Measurements from ENCODE around the gene CSAG1. TPM values are rescaled to one million over a fixed set of nuclear protein-coding genes. Genes with fewer than 3 reads are reported as not detected.
A peak's percentile ranks its signal among the peaks of the same experiment; 100 is the strongest.
"Not testable (repeated sequence)": the region's sequence is repeated elsewhere in the genome, so short reads cannot be mapped to it uniquely, and the experiment has no call there.

The CSAG1 gene
- not detected for total RNA-seq
- not detected for polyA plus RNA-seq

GRCh38 chrX:152733261-152733975 lies at the start of gene CSAG1, which contains the start of gene MAGEA12:
Gene CSAG1 (minus strand): TSS chrX:152733721. CDS start chrX:152732460, 1,261 bp downstream.
Gene MAGEA12 (plus strand): TSS chrX:152733757. CDS start chrX:152736162, 2,405 bp downstream.
- Histone ChIP-seq H3K4me1 (ENCODE audit: insufficient read depth, low read length) (no peaks in the 10 kb centered on the region), H3K36me3 (ENCODE audit: insufficient read depth, low read length) (no peaks in the 10 kb centered on the region), H3K27me3 (ENCODE audit: insufficient read depth, low read length, poor library complexity, severe bottlenecking) (no peaks in the 10 kb centered on the region), H3K27ac (ENCODE audit: low read depth, low read length) (peak within 1 kb of the TSS; percentile 38), H3K4me3 (ENCODE audit: low read length) (no peak within 1 kb of the TSS), H3K9me3 (ENCODE audit: low read length) (no peaks in the 10 kb centered on the region)
- Mint-ChIP-seq H3K4me1 (no peaks in the 10 kb centered on the region), H3K27me3 (peaks cover 0 to 1% of the 10 kb centered on the region in 2 donors), H3K9me3 (no peaks in the 10 kb centered on the region), H3K27ac (no peak within 1 kb of the TSS), H3K36me3 (no peaks in the 10 kb centered on the region), H3K4me3 (no peak within 1 kb of the TSS)
- POLR2A ChIA-PET, result no interaction called here
- CTCF ChIA-PET, result no interaction called here
- DNase-seq, result no peak

GRCh38 chrX:152769549-152770289 lies 36.2 kb upstream of the CSAG1 start, which contains the start of gene MAGEA6:
Gene MAGEA6 (minus strand): TSS chrX:152769689. CDS start chrX:152767650, 2,039 bp downstream.
- POLR2A ChIA-PET; H3K9me3 Mint-ChIP-seq; H3K27me3 Mint-ChIP-seq; CTCF ChIA-PET; H3K36me3 ChIP-seq (ENCODE audit: insufficient read depth, low read length); H3K27ac Mint-ChIP-seq; H3K4me3 Mint-ChIP-seq; DNase-seq; H3K9me3 ChIP-seq (ENCODE audit: low read length); H3K4me1 ChIP-seq (ENCODE audit: insufficient read depth, low read length); H3K4me3 ChIP-seq (ENCODE audit: low read length); H3K27me3 ChIP-seq (ENCODE audit: insufficient read depth, low read length, poor library complexity, severe bottlenecking); H3K27ac ChIP-seq (ENCODE audit: low read depth, low read length); H3K4me1 Mint-ChIP-seq; H3K36me3 Mint-ChIP-seq: not testable (repeated sequence)

GRCh38 chrX:152766562-152766961 lies 33.0 kb upstream of the CSAG1 start:
- H3K4me3 ChIP-seq (ENCODE audit: low read length); H3K4me3 Mint-ChIP-seq; H3K9me3 ChIP-seq (ENCODE audit: low read length); H3K4me1 Mint-ChIP-seq; H3K27ac ChIP-seq (ENCODE audit: low read depth, low read length); H3K36me3 Mint-ChIP-seq; H3K27me3 ChIP-seq (ENCODE audit: insufficient read depth, low read length, poor library complexity, severe bottlenecking); H3K9me3 Mint-ChIP-seq; H3K27me3 Mint-ChIP-seq; H3K4me1 ChIP-seq (ENCODE audit: insufficient read depth, low read length); DNase-seq; POLR2A ChIA-PET; H3K27ac Mint-ChIP-seq; CTCF ChIA-PET; H3K36me3 ChIP-seq (ENCODE audit: insufficient read depth, low read length): not testable (repeated sequence)

- H3K27me3 ChIP-seq (ENCODE audit: insufficient read depth, low read length, poor library complexity, severe bottlenecking); CTCF ChIA-PET; H3K4me1 ChIP-seq (ENCODE audit: insufficient read depth, low read length); H3K27ac Mint-ChIP-seq; H3K36me3 Mint-ChIP-seq; H3K27ac ChIP-seq (ENCODE audit: low read depth, low read length); H3K4me1 Mint-ChIP-seq; H3K4me3 Mint-ChIP-seq; H3K27me3 Mint-ChIP-seq; POLR2A ChIA-PET; H3K36me3 ChIP-seq (ENCODE audit: insufficient read depth, low read length); DNase-seq; H3K9me3 ChIP-seq (ENCODE audit: low read length); H3K4me3 ChIP-seq (ENCODE audit: low read length); H3K9me3 Mint-ChIP-seq: not testable (repeated sequence)
Observed at GRCh38 chrX:152761582-152761981, 28.1 kb upstream of the CSAG1 start.

- H3K27me3 ChIP-seq (ENCODE audit: insufficient read depth, low read length, poor library complexity, severe bottlenecking); H3K9me3 ChIP-seq (ENCODE audit: low read length); H3K4me1 Mint-ChIP-seq; H3K36me3 ChIP-seq (ENCODE audit: insufficient read depth, low read length); H3K27ac Mint-ChIP-seq; H3K4me1 ChIP-seq (ENCODE audit: insufficient read depth, low read length); H3K9me3 Mint-ChIP-seq; CTCF ChIA-PET; H3K4me3 ChIP-seq (ENCODE audit: low read length); H3K4me3 Mint-ChIP-seq; H3K36me3 Mint-ChIP-seq; DNase-seq; H3K27ac ChIP-seq (ENCODE audit: low read depth, low read length); H3K27me3 Mint-ChIP-seq; POLR2A ChIA-PET: not testable (repeated sequence)
Observed at GRCh38 chrX:152759544-152759943, 26.0 kb upstream of the CSAG1 start.

GRCh38 chrX:152758918-152759317 lies 25.4 kb upstream of the CSAG1 start, which contains the start of gene CSAG3:
Gene CSAG3 (plus strand): TSS chrX:152759218.
- H3K4me1 ChIP-seq (ENCODE audit: insufficient read depth, low read length); H3K4me3 ChIP-seq (ENCODE audit: low read length); DNase-seq; H3K36me3 Mint-ChIP-seq; H3K9me3 ChIP-seq (ENCODE audit: low read length); H3K36me3 ChIP-seq (ENCODE audit: insufficient read depth, low read length); H3K4me1 Mint-ChIP-seq; H3K27ac Mint-ChIP-seq; H3K27me3 Mint-ChIP-seq; H3K27ac ChIP-seq (ENCODE audit: low read depth, low read length); CTCF ChIA-PET; H3K27me3 ChIP-seq (ENCODE audit: insufficient read depth, low read length, poor library complexity, severe bottlenecking); H3K4me3 Mint-ChIP-seq; POLR2A ChIA-PET; H3K9me3 Mint-ChIP-seq: not testable (repeated sequence)

- H3K9me3 Mint-ChIP-seq; DNase-seq; H3K36me3 Mint-ChIP-seq; POLR2A ChIA-PET; H3K4me1 Mint-ChIP-seq; H3K4me1 ChIP-seq (ENCODE audit: insufficient read depth, low read length); H3K27me3 Mint-ChIP-seq; H3K27ac ChIP-seq (ENCODE audit: low read depth, low read length); H3K4me3 ChIP-seq (ENCODE audit: low read length); CTCF ChIA-PET; H3K36me3 ChIP-seq (ENCODE audit: insufficient read depth, low read length); H3K27me3 ChIP-seq (ENCODE audit: insufficient read depth, low read length, poor library complexity, severe bottlenecking); H3K9me3 ChIP-seq (ENCODE audit: low read length); H3K27ac Mint-ChIP-seq; H3K4me3 Mint-ChIP-seq: not testable (repeated sequence)
Observed at GRCh38 chrX:152754871-152755270, 21.4 kb upstream of the CSAG1 start.

GRCh38 chrX:152753686-152754650 lies 20.4 kb upstream of the CSAG1 start, which contains the start of gene MAGEA2:
Gene MAGEA2 (minus strand): TSS chrX:152753842. CDS start chrX:152751363, 2,479 bp downstream.
- CTCF ChIA-PET, POLR2A ChIA-PET: not testable (repeated sequence)

More at GRCh38 chrX:152753686-152754650, 20.4 kb upstream of the CSAG1 start, which contains the start of gene MAGEA2:
- not testable (repeated sequence) for H3K9me3 ChIP-seq (ENCODE audit: low read length); H3K4me3 ChIP-seq (ENCODE audit: low read length); H3K4me1 ChIP-seq (ENCODE audit: insufficient read depth, low read length); H3K36me3 ChIP-seq (ENCODE audit: insufficient read depth, low read length); DNase-seq; H3K36me3 Mint-ChIP-seq; H3K4me3 Mint-ChIP-seq; H3K27me3 Mint-ChIP-seq; H3K4me1 Mint-ChIP-seq; H3K9me3 Mint-ChIP-seq; H3K27me3 ChIP-seq (ENCODE audit: insufficient read depth, low read length, poor library complexity, severe bottlenecking); H3K27ac Mint-ChIP-seq; H3K27ac ChIP-seq (ENCODE audit: low read depth, low read length)

Data from CD8-positive, alpha-beta memory T cell (primary cell).